Breast epithelium (tissue), 3 donors: ENCODE measurements around the gene CXCL10.

ENCODE experiments used
- CTCF ChIP-seq, 3 donors: fragments of 450-650 bp; IDR thresholded peaks; one replicate each; pipeline ENCODE4 v1.5.1; 2016 to 2017; ENCODE audit warnings: antibody characterized with exemption in 3 of 3, mild to moderate bottlenecking in 3 of 3, moderate library complexity in 3 of 3
- POLR2A ChIP-seq: fragments of 450-650 bp; IDR thresholded peaks from one replicate; pipeline ENCODE4 v1.6.1; 2016; ENCODE audit warnings: antibody characterized with exemption, mild to moderate bottlenecking, moderate library complexity
- POLR2AphosphoS5 ChIP-seq, 3 donors: sonication (generic); formaldehyde crosslinking; IDR thresholded peaks; one replicate each; pipeline ENCODE4 v1.6.1; 2017; ENCODE audit warnings: antibody characterized with exemption in 3 of 3

GRCh38 chr4:75973766-75974165 lies 49.5 kb downstream of the CXCL10 start:
- TF ChIP-seq CTCF (IDR thresholded peaks at IDR 0.05) (no peak), POLR2AphosphoS5 (IDR thresholded peaks at IDR 0.05) (no peak), POLR2A (no peak)
